IPS-18a (cell line): ENCODE data around the gene MANF.
A peak's percentile ranks its signal among the peaks of the same experiment; 100 is the strongest.

Experiments used
- H3K27ac ChIP-seq: one replicate; pipeline ENCODE4 v1.5.1; 2013; ENCODE audit warnings: low read length
- H3K27me3 ChIP-seq: one replicate; pipeline ENCODE4 v1.6.1; 2013; ENCODE audit warnings: mild to moderate bottlenecking, low read length; ENCODE audit not compliant: control insufficient read depth, insufficient read depth
- H3K36me3 ChIP-seq: one replicate; pipeline ENCODE4 v1.6.1; 2013; ENCODE audit warnings: low read depth, low read length; ENCODE audit not compliant: control insufficient read depth
- H3K4me1 ChIP-seq: one replicate; pipeline ENCODE4 v1.6.1; 2013; ENCODE audit warnings: low read depth, low read length; ENCODE audit not compliant: control insufficient read depth
- H3K4me3 ChIP-seq: one replicate; pipeline ENCODE4 v1.5.1; 2013; ENCODE audit warnings: low read length
- H3K9ac ChIP-seq: one replicate; pipeline ENCODE4 v1.6.1; 2013; ENCODE audit warnings: mild to moderate bottlenecking, low read length, moderate library complexity
- H3K9me3 ChIP-seq: one replicate; pipeline ENCODE4 v1.6.1; 2013; ENCODE audit warnings: low read depth, low read length; ENCODE audit not compliant: control insufficient read depth

The MANF gene

GRCh38 chr3:51375136-51375535 lies 10.0 kb upstream of the MANF start:
- Histone ChIP-seq H3K9ac (no peak overlapping the region), H3K27me3 (no peaks in the 10 kb centered on the region), H3K4me3 (no peak overlapping the region), H3K27ac (no peak overlapping the region), H3K9me3 (no peaks in the 10 kb centered on the region), H3K4me1 (no peaks in the 10 kb centered on the region), H3K36me3 (no peaks in the 10 kb centered on the region)

GRCh38 chr3:51375571-51375970 lies 9.5 kb upstream of the MANF start:
- no peaks in the 10 kb centered on the region for H3K4me1 ChIP-seq
- no peaks in the 10 kb centered on the region for H3K9me3 ChIP-seq
- H3K27me3 ChIP-seq: no peaks in the 10 kb centered on the region
- no peak overlapping the region for H3K27ac ChIP-seq
- no peaks in the 10 kb centered on the region for H3K36me3 ChIP-seq
- H3K4me3 ChIP-seq: no peak overlapping the region
- no peak overlapping the region for H3K9ac ChIP-seq

GRCh38 chr3:51378065-51378464 lies 7.0 kb upstream of the MANF start:
- H3K9me3 ChIP-seq: no peaks in the 10 kb centered on the region
- H3K36me3 ChIP-seq: no peaks in the 10 kb centered on the region
- no peak overlapping the region for H3K27ac ChIP-seq
- no peak overlapping the region for H3K4me3 ChIP-seq
- H3K4me1 ChIP-seq: no peaks in the 10 kb centered on the region
- no peaks in the 10 kb centered on the region for H3K27me3 ChIP-seq
- no peak overlapping the region for H3K9ac ChIP-seq

GRCh38 chr3:51378726-51379125 lies 6.4 kb upstream of the MANF start:
- H3K9ac ChIP-seq: no peak overlapping the region
- H3K27me3 ChIP-seq: no peaks in the 10 kb centered on the region
- no peak overlapping the region for H3K27ac ChIP-seq
- H3K4me3 ChIP-seq: no peak overlapping the region
- no peaks in the 10 kb centered on the region for H3K9me3 ChIP-seq
- peaks cover 5% of the 10 kb centered on the region for H3K4me1 ChIP-seq
- H3K36me3 ChIP-seq: no peaks in the 10 kb centered on the region

GRCh38 chr3:51379301-51379700 lies 5.8 kb upstream of the MANF start:
- peaks cover 7% of the 10 kb centered on the region for H3K4me1 ChIP-seq
- no peaks in the 10 kb centered on the region for H3K9me3 ChIP-seq
- no peaks in the 10 kb centered on the region for H3K27me3 ChIP-seq
- no peak overlapping the region for H3K9ac ChIP-seq
- H3K4me3 ChIP-seq: no peak overlapping the region
- H3K36me3 ChIP-seq: no peaks in the 10 kb centered on the region
- H3K27ac ChIP-seq: no peak overlapping the region

- H3K27me3 ChIP-seq: no peaks in the 10 kb centered on the region
- no peak overlapping the region for H3K9ac ChIP-seq
- H3K4me3 ChIP-seq: no peak overlapping the region
- H3K27ac ChIP-seq: no peak overlapping the region
- H3K4me1 ChIP-seq: peaks cover 7% of the 10 kb centered on the region
- H3K36me3 ChIP-seq: no peaks in the 10 kb centered on the region
- no peaks in the 10 kb centered on the region for H3K9me3 ChIP-seq
Measured at GRCh38 chr3:51379746-51380455, 5.2 kb upstream of the MANF start.

GRCh38 chr3:51380601-51381332 lies 4.3 kb upstream of the MANF start:
- H3K27ac ChIP-seq: no peak overlapping the region
- H3K9ac ChIP-seq: no peak overlapping the region
- no peak overlapping the region for H3K4me3 ChIP-seq
- no peaks in the 10 kb centered on the region for H3K27me3 ChIP-seq
- H3K4me1 ChIP-seq: peaks cover 7% of the 10 kb centered on the region
- no peaks in the 10 kb centered on the region for H3K36me3 ChIP-seq
- no peaks in the 10 kb centered on the region for H3K9me3 ChIP-seq

GRCh38 chr3:51381333-51381705 lies 3.8 kb upstream of the MANF start:
- no peak overlapping the region for H3K4me3 ChIP-seq

GRCh38 chr3:51382076-51382745 lies 2.9 kb upstream of the MANF start:
- Histone ChIP-seq H3K9ac (no peak overlapping the region), H3K27me3 (no peaks in the 10 kb centered on the region), H3K36me3 (no peaks in the 10 kb centered on the region), H3K4me1 (peaks cover 11% of the 10 kb centered on the region), H3K27ac (no peak overlapping the region), H3K9me3 (no peaks in the 10 kb centered on the region), H3K4me3 (no peak overlapping the region)

More at GRCh38 chr3:51381333-51381705, 3.8 kb upstream of the MANF start:
- no peak overlapping the region for H3K27ac ChIP-seq
- H3K9ac ChIP-seq: no peak overlapping the region
- H3K36me3 ChIP-seq: no peaks in the 10 kb centered on the region
- peaks cover 9% of the 10 kb centered on the region for H3K4me1 ChIP-seq
- no peaks in the 10 kb centered on the region for H3K27me3 ChIP-seq
- no peaks in the 10 kb centered on the region for H3K9me3 ChIP-seq

- Histone ChIP-seq H3K27me3 (no peaks in the 10 kb centered on the region), H3K4me3 (peak overlapping the region; percentile 79), H3K9ac (no peak overlapping the region), H3K27ac (no peak overlapping the region), H3K4me1 (peaks cover 11% of the 10 kb centered on the region), H3K36me3 (peaks cover 7% of the 10 kb centered on the region), H3K9me3 (no peaks in the 10 kb centered on the region)
Measured at GRCh38 chr3:51382947-51383578, 2.0 kb upstream of the MANF start.

GRCh38 chr3:51384055-51384725 lies 901 bp upstream of the MANF start:
- peaks cover 19% of the 10 kb centered on the region for H3K36me3 ChIP-seq
- H3K27ac ChIP-seq: peak overlapping the region; percentile 65
- H3K27me3 ChIP-seq: no peaks in the 10 kb centered on the region
- peak overlapping the region; percentile 91 for H3K9ac ChIP-seq
- peaks cover 11% of the 10 kb centered on the region for H3K4me1 ChIP-seq
- no peaks in the 10 kb centered on the region for H3K9me3 ChIP-seq
- H3K4me3 ChIP-seq: peak overlapping the region; percentile 79
